GM18870 (cell line): ENCODE data around the gene DGKH.
"Not testable (repeated sequence)": the region's sequence is repeated elsewhere in the genome, so short reads cannot be mapped to it uniquely, and the experiment has no call there.

Experiments
- ATAC-seq: cut with Tn5 transposase; IDR thresholded peaks from one replicate; pipeline ENCODE4 v1.9.1; 2021; ENCODE audit warnings: moderate library complexity; ENCODE audit not compliant: unreplicated experiment

Gene DGKH

DNA sequence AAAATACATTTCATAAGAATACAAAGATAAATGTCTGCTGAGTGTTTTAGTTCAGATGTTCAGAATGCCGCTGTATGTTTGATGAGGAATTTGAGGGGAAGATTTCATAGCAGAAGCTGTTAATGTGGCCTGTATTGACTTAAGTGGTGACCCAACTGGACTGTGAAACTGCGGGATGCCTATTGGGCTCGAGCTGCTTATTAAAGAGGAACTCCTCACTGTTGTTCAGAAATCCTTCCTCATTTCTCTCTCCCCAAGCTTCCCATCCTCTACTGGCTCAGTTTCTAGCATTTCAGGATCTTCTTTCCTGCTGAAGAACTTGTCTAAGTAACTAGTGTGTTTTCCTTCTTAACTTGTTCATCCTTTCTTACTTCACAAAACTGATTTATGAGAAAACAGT lies 20.4 kb downstream of the DGKH start:
- ATAC-seq = no peak

DNA sequence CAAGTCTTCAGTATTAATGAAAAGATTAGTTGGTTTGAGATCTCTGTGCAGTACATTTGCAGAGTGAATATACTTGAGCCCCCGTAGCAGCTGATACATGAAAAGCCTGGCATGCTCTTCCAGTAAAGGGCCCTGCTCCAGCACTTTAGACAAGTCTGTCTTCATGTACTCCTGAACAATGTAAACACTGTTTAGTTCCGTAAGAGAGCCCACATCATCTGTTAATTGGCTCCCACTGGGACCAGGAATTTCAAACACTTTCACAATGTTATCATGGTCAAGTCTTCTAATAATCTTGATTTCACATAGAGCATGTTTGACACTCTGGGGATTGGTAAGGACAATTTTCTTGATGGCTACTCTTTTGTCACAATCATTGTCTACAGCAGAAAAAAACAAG lies 22.2 kb downstream of the DGKH start:
- ATAC-seq = not testable (repeated sequence)

DNA sequence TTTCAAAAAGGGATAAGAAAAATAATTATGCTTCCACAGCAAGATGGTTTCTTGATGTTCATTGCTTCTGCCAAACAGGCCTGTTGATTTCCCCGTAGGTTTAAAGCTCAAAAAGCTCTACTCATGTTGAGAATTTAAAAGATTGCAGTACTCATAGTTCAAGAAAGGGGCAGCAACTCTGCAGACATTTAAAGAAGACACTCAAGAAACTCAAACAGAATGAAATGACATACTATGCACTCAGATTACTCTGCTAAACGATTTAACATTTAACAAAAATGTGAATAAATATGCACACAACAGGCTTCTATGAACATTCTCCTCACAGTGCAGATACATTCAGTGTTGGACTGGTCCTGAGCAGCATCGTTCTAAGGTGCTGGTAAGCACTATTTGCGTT lies 22.7 kb downstream of the DGKH start:
- not testable (repeated sequence) for ATAC-seq

DNA sequence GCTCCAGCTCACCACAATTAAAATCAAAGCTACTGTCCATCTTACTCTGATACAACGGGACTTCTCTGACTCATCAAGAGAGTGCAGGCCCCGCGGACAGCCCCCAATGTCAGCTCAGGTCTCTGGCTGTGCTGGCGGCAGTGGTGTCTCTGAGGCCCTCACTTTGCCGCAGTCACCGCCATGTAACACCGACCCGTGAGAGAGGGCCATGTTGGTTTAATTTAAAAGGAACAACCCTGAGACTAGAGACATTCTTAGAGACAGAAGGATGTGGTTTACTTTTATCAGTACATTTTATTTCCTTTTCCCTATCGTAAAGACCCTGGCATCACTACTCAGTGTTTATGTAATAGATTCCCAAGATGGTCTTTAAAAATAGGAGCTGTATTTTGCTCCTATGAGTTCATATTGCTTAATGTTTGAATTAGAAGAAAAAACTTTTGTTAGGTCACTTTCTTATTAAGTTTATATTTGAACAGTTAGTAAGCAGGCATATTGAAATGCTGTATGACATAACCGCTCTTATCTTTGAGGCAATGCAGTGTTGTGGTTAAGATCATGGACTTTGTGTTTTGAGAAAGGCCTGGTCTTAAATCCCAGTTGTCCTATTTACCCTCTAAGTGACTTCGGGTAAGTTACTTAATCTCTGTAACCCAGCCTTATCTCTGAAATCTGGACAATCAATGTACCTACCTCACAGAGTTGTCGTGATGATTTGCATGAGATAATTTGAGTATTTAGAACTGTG lies 23.4 kb downstream of the DGKH start:
- ATAC-seq = no peak

DNA sequence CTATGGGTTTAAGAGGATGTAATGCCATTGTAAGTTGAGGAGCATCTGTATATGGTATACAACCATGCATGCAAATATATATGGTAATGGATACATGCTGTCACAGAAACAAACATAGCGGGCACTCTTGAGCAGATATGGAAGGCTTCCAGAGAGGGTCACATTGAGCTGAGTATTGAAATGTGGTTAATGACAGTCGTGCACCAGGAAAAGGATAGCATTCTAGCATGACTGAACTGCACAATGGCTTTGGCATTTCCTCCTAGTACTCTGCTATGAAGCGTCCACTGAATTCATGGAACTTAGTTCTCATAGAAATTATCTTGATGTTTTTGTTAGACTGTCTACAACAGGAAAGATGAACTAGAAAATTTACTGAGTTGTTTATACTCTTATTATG lies 25.2 kb downstream of the DGKH start:
- no peak for ATAC-seq

- no peak for ATAC-seq
These were observed 27.1 kb downstream of the DGKH start for GRCh38 chr13:42075517-42075916.

DNA sequence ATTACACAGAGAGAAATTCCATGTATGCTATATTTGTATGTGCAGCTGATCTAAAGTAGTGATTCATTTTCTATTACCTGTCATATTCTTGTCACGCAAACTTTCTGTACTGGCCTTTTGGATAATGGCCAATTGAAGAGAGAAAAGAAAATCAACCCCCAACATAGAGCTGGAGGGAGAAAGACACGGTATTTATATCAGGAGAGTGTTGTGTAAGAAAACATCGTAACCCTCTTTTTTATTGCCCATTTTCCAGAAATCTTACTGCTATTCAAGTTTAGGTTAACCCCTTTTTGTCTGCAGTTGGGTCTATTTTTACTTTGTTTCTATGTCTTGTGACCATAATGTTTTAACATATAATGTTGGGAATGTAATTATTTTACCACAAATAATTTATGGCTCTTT lies 27.9 kb downstream of the DGKH start:
- no peak for ATAC-seq

- ATAC-seq = no peak
These were observed 29.8 kb downstream of the DGKH start for GRCh38 chr13:42078128-42078808.

GRCh38 chr13:42083138-42083770 lies 34.8 kb downstream of the DGKH start:
- no peak for ATAC-seq

GRCh38 chr13:42084722-42085121 lies 36.3 kb downstream of the DGKH start:
- ATAC-seq = no peak

DNA sequence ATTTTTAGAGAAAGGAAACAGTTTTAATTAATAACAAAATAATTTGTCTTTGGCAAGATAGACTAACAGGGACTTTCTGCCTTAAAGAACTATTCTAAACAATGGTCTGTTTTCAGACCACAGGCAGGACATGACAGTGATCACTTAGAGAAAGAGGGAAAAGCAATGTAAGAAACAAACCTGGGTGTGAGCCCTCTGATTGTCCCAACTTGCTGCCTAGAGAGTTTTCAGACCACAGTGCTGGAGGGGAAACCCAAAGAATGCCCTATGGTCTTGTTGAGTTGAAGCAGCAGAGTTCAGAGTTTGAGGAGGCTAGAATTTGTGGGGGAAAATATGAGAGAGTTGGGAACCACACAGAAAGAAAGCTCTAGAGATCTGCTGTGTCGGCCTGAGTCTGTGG lies 38.1 kb downstream of the DGKH start:
- no peak for ATAC-seq

DNA sequence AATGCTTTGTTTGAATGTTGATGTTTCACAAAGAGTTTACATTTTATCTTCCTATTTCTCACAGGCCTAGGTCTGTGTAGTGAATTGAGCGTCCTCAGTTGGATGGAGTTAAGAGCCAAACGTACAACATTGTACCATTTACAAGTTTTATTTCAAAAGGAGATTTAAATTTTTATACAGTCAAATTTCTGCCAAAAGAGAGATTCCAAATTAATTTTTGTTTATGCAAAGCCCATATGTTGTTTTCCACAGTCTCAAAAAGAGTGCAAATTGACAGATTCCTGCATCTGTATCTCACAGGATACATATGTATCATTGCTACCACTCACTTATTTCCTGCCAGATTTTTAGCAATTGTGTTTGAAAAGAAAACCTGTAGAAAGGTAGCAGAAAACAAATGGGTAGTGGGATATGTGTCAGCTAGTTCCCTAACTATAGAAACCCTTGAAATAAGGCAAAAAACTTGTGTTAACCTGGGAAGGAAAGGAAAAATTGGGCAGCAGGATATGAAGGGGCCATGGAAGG lies 46.1 kb downstream of the DGKH start:
- no peak for ATAC-seq

- ATAC-seq = not testable (repeated sequence)
These were observed 47.8 kb downstream of the DGKH start for GRCh38 chr13:42096222-42096621.

- ATAC-seq = no peak
These were observed 51.7 kb downstream of the DGKH start for GRCh38 chr13:42099962-42100675.

DNA sequence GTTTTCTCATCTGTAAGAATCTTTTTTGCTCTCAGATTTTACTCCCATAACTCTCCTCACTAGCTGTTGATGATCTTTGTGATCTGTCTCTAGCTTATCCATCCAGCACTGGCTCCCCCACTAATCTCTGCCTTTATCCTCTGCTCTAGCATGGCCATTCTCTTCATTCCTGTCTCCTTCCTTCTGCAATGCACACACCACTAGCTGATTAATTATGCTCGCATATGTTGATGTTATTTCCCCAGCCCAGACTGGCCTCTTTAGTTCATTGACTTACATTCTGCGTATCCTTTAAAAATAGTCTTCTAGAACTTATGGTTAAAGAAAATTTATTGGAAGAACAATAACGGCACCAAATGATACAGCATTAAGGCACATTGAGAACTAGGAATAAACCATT lies 52.5 kb downstream of the DGKH start:
- ATAC-seq = no peak

DNA sequence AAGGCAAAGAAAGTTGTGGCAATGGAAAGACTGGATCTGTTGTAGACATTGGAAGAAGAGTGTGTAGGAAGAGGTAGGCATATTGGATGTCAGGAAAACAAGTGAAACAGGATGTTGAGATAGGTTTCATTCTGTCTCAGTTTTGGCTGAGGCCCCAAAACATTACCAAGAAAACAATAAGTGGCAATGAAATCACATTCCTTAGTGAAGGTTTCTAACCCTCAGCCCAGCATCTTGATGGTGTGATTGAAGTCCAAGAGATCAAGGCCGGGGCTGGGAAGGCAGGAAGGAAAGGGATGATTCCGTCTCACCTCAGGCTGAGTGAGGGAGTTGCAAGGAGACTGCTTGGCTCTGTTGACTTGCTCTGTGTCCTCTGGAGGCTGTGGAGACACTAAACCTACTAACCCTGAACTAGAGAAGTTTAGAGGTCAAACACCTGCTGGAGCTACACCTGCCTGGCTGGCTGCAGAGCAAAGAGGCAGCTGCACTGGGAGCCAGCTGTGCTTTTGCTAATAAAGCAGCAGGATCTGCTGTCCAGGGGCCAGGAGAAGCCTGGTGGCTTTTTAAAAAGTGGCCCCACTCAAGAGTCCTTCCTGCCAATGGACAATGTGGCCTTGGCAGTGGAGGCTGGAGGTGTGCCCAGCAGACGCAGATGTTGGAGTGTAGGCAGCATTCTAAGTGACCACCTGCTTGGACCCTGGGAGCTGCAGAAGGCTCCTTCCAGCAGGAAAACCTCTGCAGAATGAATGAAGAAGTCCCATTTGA lies 53.6 kb downstream of the DGKH start:
- ATAC-seq = no peak

GRCh38 chr13:42102961-42103865 lies 54.8 kb downstream of the DGKH start:
- ATAC-seq = no peak

GRCh38 chr13:42106998-42107397 lies 58.5 kb downstream of the DGKH start:
- no peak for ATAC-seq

GRCh38 chr13:42107421-42107820 lies 59.0 kb downstream of the DGKH start:
- no peak for ATAC-seq

GRCh38 chr13:42108217-42108616 lies 59.8 kb downstream of the DGKH start:
- no peak for ATAC-seq
